ENCODE data around the gene NLE1.
"Not testable (repeated sequence)": the region's sequence is repeated elsewhere in the genome, so short reads cannot be mapped to it uniquely, and the experiment has no call there.

The NLE1 gene

GRCh38 chr17:35161281-35161761, 19.2 kb upstream of the NLE1 start:
- DNase-seq, result peak; percentile 32

- peak; percentile 29 for DNase-seq
Measured at GRCh38 chr17:35160354-35161201, 18.5 kb upstream of the NLE1 start.

GRCh38 chr17:35159940-35160339, 17.8 kb upstream of the NLE1 start:
- no peak for DNase-seq

- DNase-seq, result no peak
Measured at GRCh38 chr17:35155246-35155645, 13.1 kb upstream of the NLE1 start.

- DNase-seq, result no peak
Measured at GRCh38 chr17:35154196-35155165, 12.4 kb upstream of the NLE1 start.

- DNase-seq, result no peak
Measured at GRCh38 chr17:35152421-35153140, 10.5 kb upstream of the NLE1 start.

GRCh38 chr17:35151080-35151479, 9.0 kb upstream of the NLE1 start:
- DNase-seq, result not testable (repeated sequence)

GRCh38 chr17:35149941-35150340, 7.8 kb upstream of the NLE1 start:
- DNase-seq, result no peak

- DNase-seq, result no peak
Measured at GRCh38 chr17:35148144-35148543, 6.0 kb upstream of the NLE1 start.

- no peak for DNase-seq
Measured at GRCh38 chr17:35147375-35147905, 5.3 kb upstream of the NLE1 start, which contains the start of gene UNC45B. TSS of gene UNC45B (plus strand) at chr17:35147817. CDS start at chr17:35148264, 447 bp downstream.

GRCh38 chr17:35146214-35146833, 4.2 kb upstream of the NLE1 start:
- DNase-seq, result no peak

GRCh38 chr17:35144840-35145239, 2.7 kb upstream of the NLE1 start:
- DNase-seq, result no peak

- no peak for DNase-seq
Measured at GRCh38 chr17:35142467-35142796, 329 bp upstream of the NLE1 start.

GRCh38 chr17:35138218-35138617, 3.9 kb downstream of the NLE1 start:
- no peak for DNase-seq

GRCh38 chr17:35135322-35135721, 6.8 kb downstream of the NLE1 start:
- no peak for DNase-seq

GRCh38 chr17:35132816-35133550, 9.1 kb downstream of the NLE1 start:
- no peak for DNase-seq

- no peak for DNase-seq
Measured at GRCh38 chr17:35132099-35132498, 10.0 kb downstream of the NLE1 start.

GRCh38 chr17:35130392-35130791, 11.7 kb downstream of the NLE1 start:
- DNase-seq, result no peak

- peak; percentile 30 for DNase-seq
Measured at GRCh38 chr17:35129973-35130351, 12.1 kb downstream of the NLE1 start.

- no peak for DNase-seq
Measured at GRCh38 chr17:35129154-35129972, 12.7 kb downstream of the NLE1 start.

Measured in activated CD4-positive, alpha-beta T cell treated with anti-CD3 and anti-CD28 coated beads, Interleukin-2, Interleukin-6, amounts not matched to agents 100 ng/mL and 50 ng/mL, durations not matched to agents 16 hours and 8 hours (primary cell).